GM11168 (cell line): ENCODE measurements around the gene WWP2.
"Not testable (repeated sequence)": the region's sequence is repeated elsewhere in the genome, so short reads cannot be mapped to it uniquely, and the experiment has no call there.

ENCODE experiments used
- in situ Hi-C: fragments of 300-500 bp; cut with MboI; formaldehyde crosslinking; loops from one replicate; pipeline ENCODE4 v1.12.0; 2022; ENCODE audit warnings: low sequenced_read_pairs; ENCODE audit not compliant: unreplicated experiment

WWP2 gene

GRCh38 chr16:69823831-69824563, 61.9 kb downstream of the WWP2 start:
- in situ Hi-C loops: no loop called here

- in situ Hi-C loops: not testable (repeated sequence)
Observed at GRCh38 chr16:69824564-69825142, 62.5 kb downstream of the WWP2 start.

- in situ Hi-C loops: no loop called here
Observed at GRCh38 chr16:69827524-69827923, 65.4 kb downstream of the WWP2 start.

DNA sequence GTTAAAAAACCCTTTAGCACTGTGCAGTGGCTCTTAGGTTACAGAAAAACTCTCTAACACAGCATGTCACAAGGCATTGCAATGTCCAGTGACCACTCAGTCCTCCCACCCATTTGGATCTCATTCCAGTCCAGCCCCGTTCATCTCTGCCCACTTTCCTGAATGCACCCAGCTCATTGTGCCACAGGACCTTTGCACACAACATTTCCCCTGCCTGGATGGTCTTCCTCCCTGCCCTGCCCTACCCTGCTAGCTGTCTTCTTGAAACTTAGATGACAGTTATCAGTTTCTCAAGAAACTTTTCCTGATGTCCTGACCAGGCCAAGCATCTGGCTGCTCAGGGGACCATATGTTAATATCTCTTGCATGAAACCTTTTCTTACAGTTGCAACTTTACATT, 67.2 kb downstream of the WWP2 start:
- in situ Hi-C loops: no loop called here

DNA sequence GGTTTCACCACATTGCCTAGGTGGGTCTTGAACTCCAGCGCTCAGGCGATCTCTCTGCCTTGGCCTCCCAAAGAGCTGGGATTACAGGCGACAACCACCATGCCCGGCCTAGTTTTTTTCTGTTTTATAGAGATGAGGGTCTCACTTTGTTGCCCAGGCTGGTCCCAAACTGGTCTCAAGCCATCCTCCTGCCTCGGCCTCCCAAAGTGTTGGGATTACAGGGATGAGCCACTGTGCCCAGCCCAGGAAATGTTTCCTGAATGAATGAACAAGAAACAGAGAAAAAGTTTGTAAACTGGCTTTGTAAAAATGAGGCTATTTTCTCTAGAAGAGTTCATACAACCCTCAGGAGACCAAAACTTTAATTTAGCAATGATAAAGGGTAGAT, 68.0 kb downstream of the WWP2 start:
- in situ Hi-C loops: no loop called here

DNA sequence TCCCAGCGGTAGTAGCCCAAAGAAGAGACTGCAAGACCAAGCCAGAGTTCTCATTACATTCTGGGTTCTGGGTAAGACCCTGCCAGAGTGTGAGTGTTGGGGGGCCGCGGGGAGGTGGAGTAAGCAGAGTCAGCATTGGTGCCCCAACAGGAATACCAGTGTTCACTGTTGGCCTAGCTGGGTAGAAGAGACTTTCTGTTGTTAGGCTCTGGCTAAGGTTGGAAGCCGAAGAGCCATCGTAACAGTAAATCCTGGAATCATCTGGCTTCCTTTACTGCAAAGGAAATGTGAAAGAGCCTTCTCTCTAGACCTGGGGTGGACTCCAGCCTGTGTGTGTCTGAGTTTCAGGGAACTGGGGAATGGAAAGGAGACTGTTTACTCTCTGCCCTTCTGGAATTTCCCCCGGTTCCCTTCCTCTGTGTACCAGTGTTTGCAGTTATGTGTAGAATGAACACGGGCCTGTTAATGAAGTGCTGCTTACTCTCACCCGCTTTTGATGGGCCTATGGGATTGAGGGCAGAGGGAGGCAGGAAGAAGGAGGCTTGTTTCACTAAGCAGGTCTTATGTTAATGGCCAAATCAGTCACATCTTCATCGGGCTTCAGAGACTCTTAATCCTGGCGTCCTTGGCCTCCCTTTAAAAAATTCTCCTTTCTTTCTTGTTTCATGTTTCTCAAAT, 68.5 kb downstream of the WWP2 start:
- in situ Hi-C loops: no loop called here

DNA sequence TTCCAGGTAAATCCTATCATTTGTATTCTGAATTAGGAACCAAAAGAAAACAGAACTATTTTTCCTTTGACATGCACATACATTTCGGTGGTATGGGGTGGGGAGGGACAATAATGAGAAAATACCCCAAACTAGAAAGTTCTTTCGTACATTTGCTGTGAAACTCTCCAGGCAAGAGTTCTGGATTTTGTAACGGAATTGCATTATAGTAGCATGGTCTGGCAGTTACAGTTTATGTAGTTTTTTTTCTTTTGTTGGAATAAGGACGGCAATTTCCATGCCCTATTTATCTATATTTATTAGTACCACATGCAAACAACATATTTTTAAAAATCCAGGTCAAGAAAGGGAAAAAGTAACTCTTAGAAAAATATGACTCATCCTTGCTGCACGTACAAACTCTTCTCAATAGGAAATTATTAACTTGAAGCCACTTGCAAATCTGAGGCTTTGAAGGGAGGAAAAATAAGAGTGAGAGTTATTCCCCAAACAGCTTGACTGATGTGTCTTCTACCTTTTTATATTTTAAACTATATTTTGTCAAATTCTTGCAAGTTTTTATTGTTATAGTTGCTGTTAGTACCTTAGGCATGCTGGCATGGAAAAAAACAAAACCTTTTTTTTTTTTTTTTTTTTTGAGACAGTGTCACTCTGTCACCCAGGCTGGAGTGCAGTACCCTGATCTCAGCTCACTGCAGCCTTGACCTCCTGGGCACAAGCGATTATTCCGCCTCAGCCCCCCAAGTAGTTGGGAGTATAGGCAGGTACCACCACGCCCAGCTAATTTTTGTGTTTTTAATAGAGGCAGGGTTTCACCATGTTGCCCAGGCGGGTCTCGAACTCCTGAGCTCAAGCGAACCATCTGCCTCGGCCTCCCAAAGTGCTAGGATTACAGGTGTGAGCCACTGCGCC, 69.3 kb downstream of the WWP2 start:
- in situ Hi-C loops: no loop called here

DNA sequence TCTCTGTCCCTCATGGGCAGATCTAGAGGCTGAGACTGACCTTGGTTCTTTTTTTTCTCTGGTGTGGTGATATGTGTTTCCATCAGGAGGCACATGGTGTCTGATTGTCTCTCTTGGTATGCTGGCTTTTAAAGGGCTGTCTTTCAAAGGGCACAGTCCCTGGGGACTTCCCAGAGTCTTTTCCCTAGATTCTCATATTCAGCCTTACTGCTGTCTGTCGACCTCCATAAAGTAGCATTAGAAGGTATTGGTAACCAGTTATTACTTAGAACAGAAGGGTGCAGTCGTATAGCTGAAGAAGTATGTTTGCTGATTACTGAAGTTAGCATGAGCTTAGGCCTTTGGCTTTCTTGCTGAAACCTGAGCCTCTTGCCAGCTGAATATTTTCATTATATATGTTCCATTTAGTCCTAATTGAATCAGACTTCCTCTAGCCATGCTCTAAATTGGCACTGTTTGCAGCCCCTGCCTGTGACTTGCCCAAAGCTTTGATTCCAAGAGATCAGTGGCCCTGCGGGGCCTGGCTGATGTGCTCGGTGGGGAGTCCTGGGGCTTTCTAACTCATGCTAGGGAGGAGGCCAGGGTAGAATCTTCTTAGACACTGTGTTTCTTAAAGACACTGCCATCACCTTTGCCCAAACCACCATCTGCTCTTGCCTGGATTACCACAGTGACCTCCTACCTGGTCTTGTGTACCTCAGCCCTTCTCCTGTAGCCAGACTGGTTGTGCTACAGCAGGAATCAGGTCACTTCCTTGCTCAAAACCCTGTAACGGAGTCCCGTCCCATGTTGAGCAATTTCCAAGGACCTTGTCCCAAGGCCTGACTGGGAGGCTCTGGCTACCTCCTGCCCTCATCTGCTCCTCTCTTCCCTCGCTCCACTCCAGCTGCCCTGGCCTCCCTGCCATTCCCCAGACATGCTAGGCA, 71.5 kb downstream of the WWP2 start:
- in situ Hi-C loops: no loop called here

DNA sequence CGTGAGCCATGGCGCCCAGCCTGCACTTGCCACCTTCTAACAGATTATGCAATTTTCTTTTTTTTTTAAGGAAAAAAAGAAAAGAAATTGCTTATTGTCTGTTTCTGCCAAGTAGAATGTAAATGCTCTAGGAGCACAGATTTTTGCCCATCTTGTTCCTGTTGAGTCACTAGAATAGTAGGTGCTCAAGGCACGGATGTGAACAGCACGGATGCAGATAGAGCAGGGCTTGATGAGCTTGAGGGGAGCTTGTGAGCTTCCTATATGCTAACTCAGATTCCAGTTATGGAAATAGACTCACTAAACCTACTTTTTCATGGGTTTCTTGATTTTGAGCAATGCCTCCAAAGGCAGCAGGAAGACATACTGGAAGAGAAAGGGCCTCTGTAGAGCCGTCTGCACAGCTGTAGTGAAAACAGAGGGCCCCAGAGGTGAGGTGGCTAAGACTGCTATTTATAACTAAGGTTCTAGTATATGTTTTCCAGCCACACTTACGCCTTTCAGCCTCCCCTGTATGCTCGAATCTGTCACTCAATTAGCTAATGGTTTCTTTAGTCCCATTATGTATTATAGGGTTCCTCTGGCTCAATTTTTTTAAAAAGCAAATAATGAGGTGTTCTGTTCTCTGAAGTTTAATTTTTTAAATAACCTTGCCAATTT, 72.8 kb downstream of the WWP2 start:
- in situ Hi-C loops: no loop called here

GRCh38 chr16:69836257-69836656, 74.1 kb downstream of the WWP2 start:
- in situ Hi-C loops: no loop called here

GRCh38 chr16:69837380-69837779, 75.2 kb downstream of the WWP2 start:
- in situ Hi-C loops: no loop called here

DNA sequence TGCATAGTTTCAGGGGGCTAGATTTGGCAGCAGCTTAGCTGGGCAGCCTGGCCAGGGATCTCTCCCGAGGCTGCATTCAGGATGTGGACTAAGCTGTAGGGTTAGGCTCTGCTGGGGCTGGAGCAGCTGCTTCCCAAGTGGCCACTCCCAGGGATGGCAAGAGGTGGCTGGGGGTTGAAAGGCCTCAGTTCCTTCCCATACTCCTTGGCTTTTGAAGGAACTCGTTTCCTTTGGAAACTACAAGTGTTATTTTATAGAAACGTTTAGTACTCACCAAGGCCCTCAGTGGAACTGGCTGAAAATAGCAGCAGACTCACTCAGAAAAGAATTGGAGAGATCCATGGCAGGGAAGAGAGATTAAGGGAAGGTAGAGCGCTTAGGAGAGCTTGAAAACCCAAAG, 76.4 kb downstream of the WWP2 start:
- in situ Hi-C loops: no loop called here

DNA sequence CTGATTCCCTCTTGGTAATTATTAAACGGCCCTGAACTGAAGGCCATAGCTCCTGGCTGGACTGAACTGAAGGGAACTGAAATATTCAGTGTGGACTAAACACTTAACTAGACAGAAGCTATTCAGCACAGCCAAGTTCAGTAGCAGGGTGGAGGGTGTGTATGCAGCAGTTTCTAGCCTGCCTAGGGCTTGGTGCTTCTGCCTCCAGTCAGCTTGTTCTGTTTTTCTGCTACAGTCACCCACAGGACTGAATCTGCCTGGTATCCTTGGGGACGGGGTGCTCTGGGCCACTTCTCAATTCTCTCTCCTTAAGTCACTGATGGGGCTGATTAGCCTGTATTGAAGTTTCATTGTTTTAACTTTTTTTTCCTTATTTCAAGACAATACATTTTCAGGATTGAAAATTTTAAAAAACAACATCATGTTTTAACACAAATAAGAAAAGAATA, 77.1 kb downstream of the WWP2 start:
- in situ Hi-C loops: no loop called here

DNA sequence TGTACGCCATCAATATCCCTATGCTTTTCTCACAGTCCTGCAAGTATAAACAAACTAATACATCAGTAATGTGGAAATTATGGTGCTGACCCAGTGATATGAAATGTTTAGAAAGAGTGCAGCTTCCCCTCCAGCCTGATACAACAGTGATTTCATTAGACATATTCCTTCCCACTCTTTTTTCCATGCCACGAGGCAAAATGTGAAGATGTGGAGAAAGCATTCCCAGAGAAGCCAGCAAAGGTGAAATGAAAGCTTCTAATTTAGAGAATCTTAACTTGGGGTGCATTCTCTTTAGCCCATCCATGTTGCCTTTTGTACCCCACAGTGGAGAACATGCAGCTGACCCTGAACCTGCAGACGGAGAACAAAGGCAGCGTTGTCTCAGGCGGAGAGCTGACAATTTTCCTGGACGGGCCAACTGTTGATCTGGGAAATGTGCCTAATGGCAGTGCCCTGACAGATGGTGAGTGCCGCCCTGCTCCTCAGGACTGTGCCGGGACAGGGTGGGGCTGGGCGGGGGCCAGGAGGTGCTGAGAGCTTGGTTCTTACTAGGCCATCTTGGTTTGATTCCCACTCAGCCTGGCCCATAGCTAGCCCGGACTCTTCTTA, 77.8 kb downstream of the WWP2 start:
- in situ Hi-C loops: no loop called here

GRCh38 chr16:69840975-69841374, 78.8 kb downstream of the WWP2 start:
- in situ Hi-C loops: no loop called here

DNA sequence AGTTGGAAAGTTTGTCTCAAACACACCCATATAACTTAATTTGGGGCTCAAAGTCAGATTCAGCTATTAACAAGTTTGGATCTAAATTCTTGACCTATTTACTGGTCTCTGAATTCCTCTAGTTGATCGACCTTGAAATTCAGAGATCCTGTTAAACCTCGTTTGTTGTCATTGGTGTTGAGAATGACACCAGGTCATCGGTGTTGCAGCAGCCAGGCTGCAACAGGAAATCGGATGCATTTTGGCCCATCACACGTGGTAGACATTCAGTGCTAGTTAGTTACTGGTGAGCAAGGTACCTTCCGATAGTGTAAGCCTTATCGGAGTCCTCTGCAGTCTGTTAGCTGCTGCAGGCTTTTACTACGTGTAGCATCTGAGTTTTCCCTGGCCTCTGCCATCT, 82.3 kb downstream of the WWP2 start:
- in situ Hi-C loops: no loop called here

GRCh38 chr16:69845181-69845580, 83.0 kb downstream of the WWP2 start:
- in situ Hi-C loops: no loop called here

DNA sequence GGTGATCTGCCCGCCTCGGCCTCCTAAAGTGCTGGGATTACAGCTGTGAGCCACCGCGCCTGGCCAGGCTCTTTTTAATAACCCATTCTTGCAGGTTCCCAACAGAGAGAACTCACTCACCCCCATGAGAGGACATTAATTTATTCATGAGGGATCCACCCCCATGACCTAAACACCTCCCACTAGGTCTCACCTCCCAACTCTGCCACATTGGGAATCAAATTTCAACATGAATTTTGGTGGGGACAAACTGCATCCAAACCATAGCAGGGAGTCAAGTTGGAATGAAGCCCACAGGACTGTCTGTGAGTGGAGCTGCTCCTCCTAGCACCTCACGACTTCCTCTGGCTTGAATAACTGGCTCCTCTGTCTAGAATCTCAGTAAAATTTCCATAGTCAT, 85.5 kb downstream of the WWP2 start:
- in situ Hi-C loops: no loop called here
